ENCODE measurements around the gene CACNG4.
"Not testable (repeated sequence)": the region's sequence is repeated elsewhere in the genome, so short reads cannot be mapped to it uniquely, and the experiment has no call there.

The CACNG4 gene

DNA sequence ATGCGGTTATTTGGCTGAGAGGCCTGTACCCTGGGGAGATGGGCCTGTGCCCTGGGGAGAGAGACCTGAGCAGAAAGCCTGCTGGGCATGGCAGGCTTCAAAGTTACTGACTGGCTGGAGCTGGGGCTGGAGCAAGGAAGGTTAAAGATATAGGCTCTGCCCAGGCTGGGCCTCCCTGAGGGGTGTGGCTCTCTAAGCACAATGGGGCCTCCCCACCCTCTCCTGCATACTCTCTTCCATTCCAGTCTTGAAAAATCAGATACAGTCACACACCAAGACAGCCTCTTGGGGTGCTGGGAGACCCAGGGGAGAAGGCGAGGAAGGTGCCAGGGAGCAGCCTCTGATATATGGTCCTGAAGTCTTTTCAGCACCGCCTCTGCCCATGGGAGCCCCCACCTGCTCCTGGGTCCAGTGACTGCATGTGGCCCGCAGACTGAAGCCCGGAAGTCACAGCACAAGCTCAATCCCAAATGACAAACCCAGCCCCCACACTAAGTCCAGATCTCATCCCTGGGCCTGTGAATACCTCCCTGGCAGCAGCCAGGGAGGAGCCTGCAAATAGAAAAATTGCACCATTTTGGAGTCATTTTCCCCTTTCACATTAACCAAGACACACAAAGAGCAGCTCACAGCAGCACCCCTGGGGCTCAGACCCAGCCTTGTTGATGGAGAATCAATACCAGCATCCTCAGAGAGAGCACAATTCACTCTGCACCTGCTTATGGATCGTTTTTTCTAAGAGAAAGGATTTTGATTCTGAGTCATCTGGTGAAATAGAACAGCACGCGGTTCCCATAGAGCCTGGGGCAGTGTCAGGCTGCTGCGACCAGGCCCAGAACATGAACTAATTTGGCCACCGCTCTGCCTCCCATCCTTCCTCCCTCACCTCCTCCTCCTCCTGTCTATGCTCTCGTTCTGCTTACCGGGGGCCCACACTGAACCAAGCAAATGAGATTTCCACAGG, 54.2 kb downstream of the CACNG4 start:
- no peak for DNase-seq

DNA sequence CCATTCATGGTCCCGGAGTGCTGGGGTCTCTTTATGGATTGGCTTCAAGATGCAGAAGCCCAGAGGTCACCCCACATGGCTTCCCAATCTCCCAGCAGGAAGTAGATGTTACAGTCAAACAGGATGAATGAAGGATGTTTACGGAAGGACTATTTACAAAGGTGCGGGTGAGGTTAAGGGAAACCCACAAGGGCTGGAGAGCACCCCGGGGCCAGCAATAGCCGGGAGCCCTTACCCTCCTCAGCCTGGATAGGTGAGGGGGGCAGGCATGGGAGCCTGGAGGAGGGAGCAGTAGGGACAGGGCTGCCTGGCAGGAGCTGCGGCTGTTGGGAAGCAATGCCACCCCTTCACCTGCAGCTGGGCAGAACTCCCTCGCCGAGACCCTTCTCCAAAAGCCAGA, 55.3 kb downstream of the CACNG4 start:
- no peak for DNase-seq

DNA sequence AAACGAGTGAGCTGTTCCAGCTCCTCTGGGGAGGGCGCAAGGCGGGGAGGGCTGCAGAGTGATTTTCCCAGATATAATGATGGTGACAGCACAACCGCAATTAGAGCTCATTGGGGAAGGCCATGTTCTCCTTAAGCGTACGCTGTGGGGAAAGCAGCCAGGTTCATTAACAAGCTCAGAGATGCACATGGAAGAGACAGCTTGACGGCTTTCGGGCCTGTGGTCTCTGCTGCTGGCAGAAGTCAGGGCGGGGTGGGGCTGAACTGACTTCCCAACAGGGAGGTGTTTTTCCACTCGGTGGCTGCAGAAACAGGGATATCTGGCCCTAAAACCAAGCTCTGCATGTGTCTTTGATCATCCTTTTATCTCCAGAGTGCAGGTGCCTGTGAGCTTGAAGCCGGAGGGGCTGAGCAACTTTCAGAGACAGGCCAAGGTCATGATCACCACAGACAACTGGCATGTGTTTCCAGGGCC, 55.8 kb downstream of the CACNG4 start:
- no peak for DNase-seq

DNA sequence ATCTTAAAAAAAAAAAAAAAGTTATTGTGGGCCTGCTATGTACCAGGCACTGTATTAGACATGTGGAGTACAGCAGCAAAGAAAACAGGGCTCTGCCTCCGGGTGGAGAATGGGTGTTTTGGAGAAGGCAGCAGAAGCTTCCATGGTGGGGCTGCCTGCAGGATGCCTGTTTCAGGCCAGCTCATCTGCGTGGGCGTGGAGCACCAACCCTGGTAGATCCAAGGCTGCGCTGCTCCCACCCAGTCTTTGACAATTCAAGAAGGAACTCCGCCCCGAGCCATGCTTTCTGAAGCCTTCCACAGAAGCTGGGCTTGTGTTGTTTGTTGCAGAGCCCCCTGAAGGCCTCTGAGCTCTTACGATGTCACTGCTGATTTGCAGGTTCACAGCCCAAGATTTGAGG, 56.7 kb downstream of the CACNG4 start:
- DNase-seq, result no peak

DNA sequence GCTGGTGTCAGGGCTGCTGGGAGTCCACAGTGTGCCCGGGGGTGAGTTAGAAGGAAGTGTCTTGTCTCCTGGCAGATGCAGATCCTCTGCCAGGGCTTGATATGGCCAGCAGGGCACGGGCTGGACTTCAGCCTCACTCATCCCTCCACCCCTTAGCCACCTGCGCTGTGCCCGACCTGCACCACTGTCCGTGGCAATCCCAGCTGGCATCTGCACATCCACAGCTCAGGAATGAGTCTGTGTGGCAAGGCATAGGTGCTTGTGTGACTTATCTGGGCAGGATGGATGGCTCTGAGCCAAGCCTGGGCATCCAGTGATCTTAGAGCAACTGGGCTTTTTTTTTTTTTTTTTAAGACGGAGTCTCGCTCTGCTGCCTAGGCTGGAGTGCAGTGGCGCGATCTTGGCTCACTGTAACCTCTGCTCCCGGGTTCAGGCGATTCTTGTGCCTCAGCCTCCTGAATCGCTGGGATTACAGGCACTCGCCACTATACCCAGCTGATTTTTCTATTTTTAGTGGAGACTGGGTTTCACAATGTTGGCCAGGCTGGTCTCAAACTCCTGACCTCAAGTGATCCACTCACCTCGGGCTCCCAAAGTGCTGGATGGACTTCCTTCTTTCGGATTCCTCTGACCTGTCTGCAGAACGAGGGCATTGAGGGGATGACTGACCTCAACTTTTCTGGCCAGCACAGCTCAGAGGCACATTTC, 57.4 kb downstream of the CACNG4 start:
- DNase-seq, result no peak

DNA sequence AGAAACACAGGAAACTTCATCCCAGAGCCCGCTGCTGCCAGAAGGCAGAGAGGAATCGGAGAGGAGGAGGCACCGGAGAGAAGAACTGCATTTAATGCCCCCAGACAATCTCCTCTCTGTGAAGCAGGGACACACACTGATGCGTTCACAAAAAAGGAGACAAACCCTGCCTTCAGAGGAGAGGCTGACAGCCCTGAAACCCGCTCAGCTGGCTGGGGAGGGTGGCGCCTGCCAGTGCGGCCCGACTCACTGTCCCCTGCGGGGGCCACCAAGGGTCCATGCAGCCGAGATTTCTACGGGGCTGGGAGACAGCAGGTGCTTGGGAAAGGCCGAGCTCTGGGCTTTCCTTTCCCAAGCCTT, 57.9 kb downstream of the CACNG4 start:
- no peak for DNase-seq

DNA sequence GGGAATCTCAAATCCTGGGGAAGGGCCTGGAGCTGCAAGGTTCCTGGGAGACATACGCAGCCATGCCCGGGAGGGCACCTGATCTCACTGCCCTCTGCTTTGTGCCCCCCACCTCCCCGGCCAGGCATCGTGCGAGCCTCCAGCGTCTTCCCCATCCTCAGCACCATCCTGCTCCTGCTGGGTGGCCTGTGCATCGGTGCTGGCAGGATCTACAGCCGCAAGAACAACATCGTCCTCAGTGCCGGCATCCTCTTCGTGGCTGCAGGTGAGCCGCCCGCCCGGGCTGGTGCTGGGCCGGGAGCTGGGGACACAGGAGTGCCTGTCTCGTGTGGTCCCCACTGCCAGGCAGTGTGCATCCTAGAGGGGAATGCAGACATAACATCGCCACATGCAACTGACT, 60.2 kb downstream of the CACNG4 start:
- no peak for DNase-seq

DNA sequence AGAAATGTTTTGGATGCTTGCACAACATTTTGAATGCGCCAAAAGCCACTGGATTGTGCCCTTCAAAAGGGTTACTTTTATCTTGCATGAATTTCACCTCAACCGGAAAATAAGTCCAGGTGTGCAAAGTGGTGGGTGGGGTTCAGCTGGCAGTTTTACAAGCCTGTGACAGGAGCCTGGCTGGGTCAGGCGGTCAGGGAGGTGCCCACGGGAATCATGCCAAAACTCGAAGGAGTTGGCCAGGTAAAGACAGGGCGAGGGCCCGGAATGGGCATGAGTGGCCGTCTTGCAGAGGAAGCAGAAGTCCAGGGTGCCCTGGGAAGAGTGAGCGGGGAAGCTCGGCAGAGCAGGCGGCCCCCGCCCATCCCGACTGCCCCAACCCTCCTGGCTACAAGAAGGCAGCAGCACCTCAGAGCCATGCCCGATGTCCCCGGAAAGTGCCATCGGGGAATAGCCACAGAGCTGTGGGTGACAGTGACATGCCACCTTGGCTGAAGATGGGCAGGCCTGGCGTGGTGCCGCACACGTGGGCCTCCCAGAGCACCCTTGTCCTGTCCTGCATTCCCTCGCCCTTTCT, 60.8 kb downstream of the CACNG4 start:
- DNase-seq, result no peak

DNA sequence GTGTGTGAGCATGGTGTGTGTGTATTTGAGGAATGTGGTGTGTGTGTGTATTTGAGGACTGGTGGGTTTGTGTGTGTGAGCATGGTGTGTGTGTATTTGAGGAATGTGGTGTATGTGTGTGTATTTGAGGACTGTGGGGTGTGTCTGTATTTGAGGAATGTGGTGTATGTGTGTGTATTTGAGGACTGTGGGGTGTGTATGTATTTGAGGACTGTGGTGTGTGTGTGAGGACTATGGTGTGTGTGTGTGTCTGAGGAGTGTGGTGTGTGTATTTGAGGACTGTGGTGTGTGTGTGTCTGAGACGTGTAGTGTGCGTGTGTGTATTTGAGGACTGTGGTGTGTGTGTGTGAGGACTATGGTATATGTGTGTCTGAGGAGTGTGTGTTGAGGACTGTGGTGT, 61.8 kb downstream of the CACNG4 start:
- DNase-seq, result no peak

DNA sequence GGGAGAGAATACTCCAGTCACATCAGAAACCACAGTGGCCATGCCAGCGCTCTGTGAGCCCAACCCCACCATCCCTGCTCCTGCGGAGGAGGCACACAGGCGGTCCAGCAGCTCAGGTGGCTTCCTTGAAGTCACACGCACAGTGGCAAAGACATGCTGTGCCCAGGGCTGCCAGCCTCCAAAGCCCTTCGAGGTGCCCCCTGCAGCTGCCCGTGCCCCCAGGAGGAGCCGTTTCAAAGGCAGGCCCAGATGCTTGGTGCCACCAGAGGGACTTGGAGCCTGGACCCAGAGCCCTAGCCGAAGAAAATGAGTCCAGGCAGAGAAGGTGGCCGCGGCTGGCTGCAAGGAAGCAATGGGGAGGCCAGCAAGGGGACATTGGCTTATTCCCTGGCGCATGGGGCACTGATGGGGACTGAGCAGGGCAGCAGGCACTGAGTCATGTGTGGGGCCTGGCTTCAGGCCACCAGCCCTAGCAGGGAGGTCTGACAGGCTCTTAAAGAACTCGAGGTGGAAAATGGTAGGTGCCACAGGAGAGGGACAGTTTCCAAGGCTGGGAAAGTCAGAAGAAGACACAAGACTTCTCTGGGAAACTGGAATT, 62.6 kb downstream of the CACNG4 start:
- no peak for DNase-seq

DNA sequence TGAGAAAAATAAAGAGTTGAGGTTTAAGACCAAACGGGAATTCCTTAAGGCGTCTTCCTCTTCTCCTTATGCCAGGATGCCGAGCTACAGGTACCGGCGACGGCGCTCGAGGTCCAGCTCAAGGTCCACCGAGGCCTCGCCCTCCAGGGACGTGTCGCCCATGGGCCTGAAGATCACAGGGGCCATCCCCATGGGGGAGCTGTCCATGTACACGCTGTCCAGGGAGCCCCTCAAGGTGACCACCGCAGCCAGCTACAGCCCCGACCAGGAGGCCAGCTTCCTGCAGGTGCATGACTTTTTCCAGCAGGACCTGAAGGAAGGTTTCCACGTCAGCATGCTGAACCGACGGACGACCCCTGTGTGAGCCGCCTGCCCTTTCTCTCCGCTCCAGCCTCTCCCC, 66.1 kb downstream of the CACNG4 start:
- DNase-seq, result no peak

DNA sequence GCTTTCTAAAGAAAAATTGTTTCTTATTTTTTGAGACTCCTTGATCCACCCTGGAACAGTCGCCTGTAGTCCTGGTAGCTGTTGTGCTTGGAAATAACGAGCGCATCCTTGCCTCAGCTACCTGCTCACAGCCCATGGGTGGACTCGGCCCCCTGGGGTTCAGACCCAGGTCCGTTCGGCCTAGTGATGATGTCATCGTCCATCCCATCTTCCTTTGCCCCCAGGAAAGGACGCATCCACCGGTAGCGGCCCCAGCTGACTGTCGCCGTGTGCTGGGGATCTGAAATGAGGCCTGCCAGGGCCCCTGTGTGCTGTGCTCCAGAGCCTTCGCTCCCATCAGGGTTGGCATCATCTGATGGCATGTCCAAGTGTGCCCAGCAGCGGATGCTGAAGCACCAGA, 67.9 kb downstream of the CACNG4 start:
- no peak for DNase-seq

DNA sequence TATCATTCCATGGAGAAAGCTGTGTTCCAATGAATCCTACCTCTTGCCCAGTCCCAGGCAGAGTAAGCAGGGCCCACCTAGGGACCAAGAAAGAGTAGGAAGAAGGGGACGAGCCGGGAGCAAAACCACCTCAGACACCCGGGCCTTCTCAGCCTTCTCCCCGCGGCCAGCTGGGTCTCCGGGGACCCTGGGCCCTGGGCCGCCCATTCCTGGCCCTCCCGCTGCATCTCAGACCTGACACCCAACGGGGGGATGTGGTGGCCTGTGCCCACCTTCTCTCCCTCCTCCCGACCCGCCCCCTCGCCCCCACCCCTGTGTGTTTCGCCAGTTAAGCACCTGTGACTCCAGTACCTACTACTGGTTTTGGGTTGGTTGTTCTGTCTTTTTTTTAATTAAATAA, 68.5 kb downstream of the CACNG4 start:
- DNase-seq, result no peak

DNA sequence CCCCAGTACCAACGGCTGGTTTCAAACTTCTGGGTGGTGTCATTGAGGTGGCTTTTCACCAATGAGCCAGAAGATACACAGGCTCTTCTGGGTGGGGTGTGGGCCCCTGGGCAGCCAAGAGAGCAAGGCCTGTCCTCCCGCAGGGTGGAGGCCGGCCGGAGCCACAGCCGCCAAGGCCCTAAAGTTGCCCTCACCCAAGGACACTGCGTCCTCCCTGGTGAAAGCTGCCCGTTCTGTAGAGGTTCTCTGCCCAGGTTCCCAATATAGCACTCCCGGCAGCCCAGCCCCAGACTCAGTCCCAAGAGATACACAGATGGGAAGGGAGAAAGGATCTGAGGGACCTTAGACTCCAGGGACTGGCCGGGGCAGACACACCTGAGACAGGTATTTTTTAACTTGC, 69.1 kb downstream of the CACNG4 start:
- DNase-seq, result no peak

DNA sequence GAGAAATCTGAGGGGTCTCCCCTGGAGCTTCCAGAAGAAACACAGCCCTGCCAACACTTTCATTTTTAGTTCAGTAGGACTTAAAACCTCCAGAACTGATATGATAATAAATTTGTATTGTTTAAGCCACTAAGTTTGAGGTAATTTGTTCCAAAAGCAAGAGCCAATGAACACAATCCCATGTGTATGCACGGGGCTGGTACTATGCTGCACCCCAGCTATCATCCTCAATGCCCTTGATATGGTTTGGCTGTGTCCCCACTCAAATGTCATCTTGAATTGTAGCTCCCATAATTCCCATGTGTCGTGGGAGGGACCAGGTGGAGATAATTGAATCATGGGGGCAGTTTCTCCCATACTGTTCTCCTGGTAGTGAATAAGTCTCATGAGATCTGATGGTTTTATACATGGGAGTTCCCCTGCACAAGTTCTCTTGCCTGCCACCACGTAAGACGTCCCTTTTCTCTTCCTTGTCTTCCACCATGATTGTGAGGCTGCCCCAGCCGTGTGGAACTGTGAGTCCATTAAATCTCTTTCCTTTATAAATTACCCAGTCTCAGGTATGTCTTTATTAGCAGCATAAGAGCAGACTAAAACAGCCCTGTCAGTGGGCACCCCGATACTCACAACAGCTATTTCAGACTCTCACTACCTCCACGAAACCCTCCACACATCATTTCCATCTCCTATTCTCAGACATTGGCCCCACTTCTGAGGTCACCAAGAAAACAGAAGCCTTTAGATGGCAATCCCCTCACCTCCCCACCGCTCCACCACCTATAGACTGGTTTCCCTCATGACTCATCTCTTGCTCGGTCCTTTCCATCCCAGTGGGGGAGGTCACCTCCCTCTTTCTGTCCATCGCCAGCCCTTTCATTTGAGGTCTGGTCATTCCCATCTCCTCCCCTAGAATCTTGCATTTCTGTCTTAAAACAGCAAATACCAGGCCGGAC, 70.9 kb downstream of the CACNG4 start:
- DNase-seq, result no peak

DNA sequence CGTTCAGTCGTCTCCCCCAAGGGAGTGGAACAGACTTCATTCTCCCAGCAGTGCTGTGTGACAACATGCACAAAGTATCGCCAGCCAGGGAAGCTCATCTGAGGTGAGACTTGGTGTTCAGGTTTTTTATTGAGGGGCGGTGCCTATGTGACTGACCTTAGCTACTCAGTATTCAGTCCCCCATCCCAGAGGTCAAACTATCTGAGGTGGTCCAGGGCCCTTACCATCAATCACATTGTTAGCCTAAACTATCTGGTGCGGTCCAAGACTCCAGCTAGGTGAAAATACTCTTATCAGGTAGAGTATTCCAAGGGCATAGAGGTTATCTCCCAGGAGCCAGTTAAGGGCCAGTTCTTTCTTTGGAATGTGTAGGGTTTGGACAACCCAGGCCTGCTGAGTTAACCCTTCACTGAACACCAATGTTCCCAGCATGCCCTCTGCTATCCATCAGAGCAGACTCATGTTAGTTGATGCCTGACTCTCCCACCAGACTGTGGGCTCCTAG, 74.4 kb downstream of the CACNG4 start:
- no peak for DNase-seq

DNA sequence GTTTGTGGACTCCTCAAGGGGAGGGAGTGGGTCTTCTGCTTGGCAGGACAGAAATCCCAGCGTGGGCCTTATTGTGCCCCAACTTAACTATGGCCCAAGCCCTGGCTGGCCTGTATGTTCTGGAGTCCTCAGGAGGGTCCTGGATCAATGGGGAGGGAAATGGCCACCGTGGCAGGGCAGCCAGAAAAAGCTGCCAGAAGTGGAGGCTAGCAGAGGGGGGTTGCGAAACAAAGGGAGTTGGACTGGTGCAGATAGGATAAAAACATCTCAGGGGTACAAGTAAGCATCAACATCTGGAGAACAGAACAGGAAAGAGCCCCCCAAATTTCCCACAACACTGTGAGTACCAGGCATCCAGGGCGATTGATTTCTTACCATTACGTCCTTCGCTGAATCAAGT, 76.1 kb downstream of the CACNG4 start:
- DNase-seq, result no peak

DNA sequence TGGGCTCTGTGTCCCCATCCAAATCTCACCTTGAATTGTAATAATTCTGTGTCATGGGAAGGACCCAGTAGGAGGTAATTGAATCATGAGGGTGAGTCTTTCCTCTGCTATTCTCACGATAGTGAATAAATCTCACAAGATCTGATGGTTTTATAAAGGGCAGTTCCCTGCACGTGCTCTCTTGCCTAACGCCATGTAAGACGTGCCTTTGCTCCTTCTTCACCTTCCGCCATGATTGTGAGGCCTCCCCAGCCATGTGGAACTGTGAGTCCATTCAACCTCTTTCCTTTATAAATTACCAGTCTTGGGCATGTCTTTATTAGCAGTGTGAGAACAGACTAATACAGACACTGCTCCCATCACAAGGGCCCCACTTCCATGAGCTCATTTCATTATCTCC, 76.6 kb downstream of the CACNG4 start:
- not testable (repeated sequence) for DNase-seq

DNA sequence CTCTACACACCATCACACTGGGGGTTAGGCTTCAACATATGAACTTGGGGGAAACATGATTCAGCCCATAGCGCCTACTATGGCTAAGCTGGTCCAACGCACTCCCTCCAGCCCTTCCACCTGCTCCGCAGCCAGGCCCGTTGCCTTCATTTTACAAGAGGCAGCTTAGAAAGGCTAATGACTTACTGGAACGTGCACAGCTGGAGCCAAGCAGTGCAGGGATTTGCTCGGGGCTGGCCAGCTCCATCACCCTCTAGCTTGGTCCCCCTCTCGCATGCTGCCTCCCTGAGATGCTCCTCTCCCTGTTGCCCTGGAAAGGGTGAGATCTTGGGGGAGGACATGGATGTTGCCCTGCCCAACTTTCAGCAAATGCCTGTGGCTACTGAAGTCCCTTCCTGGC, 77.0 kb downstream of the CACNG4 start:
- no peak for DNase-seq

DNA sequence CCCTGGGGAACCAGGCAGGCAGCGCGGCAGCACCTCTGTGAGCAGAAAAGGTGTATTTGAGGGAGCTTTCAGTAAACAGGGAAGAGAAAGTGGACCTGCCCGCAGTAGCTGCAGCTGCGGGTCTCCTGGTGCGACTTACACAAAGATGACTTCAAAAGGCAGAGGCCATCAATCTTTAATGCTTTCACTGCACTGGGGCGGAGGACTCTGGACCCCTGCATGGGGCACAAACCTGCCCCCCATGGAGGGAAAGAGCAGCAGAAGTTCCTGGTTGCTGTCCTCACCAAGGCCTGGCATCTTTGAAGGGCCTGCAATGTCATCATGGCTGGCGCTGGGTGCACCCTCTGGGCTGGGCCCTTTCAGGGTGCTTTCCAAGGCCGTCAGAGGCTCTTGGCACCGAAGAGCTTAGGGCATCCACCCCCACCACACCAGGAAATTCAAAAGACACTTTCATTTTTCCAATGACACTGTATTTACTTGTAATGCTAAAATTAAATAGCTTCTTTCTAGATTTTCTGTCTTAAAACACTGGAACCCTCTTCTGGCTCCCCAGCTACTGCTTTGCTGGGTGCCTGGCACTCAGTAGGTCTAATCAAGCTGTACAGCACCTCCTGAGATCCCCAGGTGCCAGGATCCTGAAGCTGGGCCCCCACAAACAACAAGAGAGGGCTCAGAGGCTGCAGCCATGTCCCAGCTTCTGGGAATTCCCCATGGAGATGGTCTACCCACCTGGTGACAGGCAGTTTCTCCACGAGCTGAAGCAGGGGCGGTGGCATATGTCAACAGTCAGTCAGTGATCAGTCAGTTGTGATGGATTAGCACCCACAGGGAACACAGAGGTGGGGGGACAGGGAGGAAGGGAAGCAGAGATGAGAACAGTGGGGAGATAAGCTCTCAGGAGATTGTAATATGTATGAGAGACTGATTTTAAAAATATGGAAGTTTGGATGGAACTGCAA, 77.7 kb downstream of the CACNG4 start:
- no peak for DNase-seq

DNA sequence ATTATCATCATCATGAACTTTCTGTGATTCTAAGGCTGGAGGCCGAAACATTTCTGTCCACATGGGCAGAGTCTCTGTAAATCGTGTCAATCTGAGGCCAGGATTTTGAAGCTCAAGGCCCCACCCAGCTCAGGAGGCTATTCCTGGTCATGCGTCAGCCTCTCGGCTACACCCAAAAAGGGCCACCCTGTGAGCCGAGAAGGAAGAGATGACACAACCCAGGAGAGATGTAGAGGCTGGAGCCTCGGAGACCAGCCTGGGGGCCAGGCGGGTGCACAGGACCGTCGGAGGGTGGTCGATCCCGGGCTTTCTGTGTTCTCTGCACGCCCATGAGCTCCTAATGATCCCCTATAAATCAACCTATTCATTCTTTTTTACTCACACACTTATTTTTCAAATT, 78.8 kb downstream of the CACNG4 start:
- DNase-seq, result no peak
